GM23338 (cell line): Measurements from ENCODE around the gene ZNF468. TPM values are rescaled to one million over a fixed set of nuclear protein-coding genes. Genes with fewer than 3 reads are reported as not detected.
"Not testable (repeated sequence)": the region's sequence is repeated elsewhere in the genome, so short reads cannot be mapped to it uniquely, and the experiment has no call there.

Experiments
- ATAC-seq: fragments of 200-7000 bp; cut with Tn5 transposase; 3 replicates; pipeline ENCODE4 v1.9.1; 2020
- DNase-seq: peaks from one replicate; pipeline ENCODE4 v3.0.0-alpha.2; 2015; ENCODE audit warnings: low spot score
- H2AFZ ChIP-seq: fragments of 200-600 bp; sonication (generic); 2 replicates; pipeline ENCODE4 v1.8.0; 2016; ENCODE audit warnings: antibody characterized with exemption, mild to moderate bottlenecking, moderate library complexity
- H3F3A ChIP-seq: fragments of 200-600 bp; sonication (generic); replicated peaks from 2 replicates; pipeline ENCODE4 v1.8.0; 2017; ENCODE audit warnings: antibody characterized with exemption, mixed run types, low read depth
- H3K27ac ChIP-seq: fragments of 200-600 bp; sonication (generic); 2 replicates; pipeline ENCODE4 v1.6.1; 2016; ENCODE audit warnings: low read depth
- H3K27me3 ChIP-seq: fragments of 200-600 bp; sonication (generic); 2 replicates; pipeline ENCODE4 v1.8.0; 2016; ENCODE audit warnings: mild to moderate bottlenecking, mixed run types, moderate library complexity; ENCODE audit not compliant: insufficient read depth
- H3K36me3 ChIP-seq: fragments of 200-600 bp; sonication (generic); 2 replicates; pipeline ENCODE4 v1.8.0; 2016; ENCODE audit warnings: mild to moderate bottlenecking; ENCODE audit not compliant: insufficient read depth
- H3K4me1 ChIP-seq: fragments of 200-600 bp; sonication (generic); 2 replicates; pipeline ENCODE4 v1.8.0; 2016; ENCODE audit warnings: mild to moderate bottlenecking, moderate library complexity; ENCODE audit not compliant: insufficient read depth
- H3K4me2 ChIP-seq: fragments of 200-600 bp; sonication (generic); 2 replicates; pipeline ENCODE4 v1.7.1; 2017; ENCODE audit warnings: mixed run types
- H3K4me3 ChIP-seq: fragments of 200-600 bp; sonication (generic); 2 replicates; pipeline ENCODE4 v1.6.1; 2016; ENCODE audit warnings: mixed run types
- H3K79me2 ChIP-seq: fragments of 200-600 bp; sonication (generic); replicated peaks from 2 replicates; pipeline ENCODE4 v1.8.0; 2017; ENCODE audit warnings: mild to moderate bottlenecking; ENCODE audit not compliant: insufficient read depth
- H3K9me2 ChIP-seq: fragments of 200-600 bp; sonication (generic); 2 replicates; pipeline ENCODE4 v1.8.0; 2017; ENCODE audit not compliant: insufficient read depth
- H4K20me1 ChIP-seq: fragments of 200-600 bp; sonication (generic); replicated peaks from 2 replicates; pipeline ENCODE4 v1.8.0; 2017; ENCODE audit warnings: mild to moderate bottlenecking; ENCODE audit not compliant: insufficient read depth
- H3K27ac Mint-ChIP-seq: 2 replicates; pipeline ENCODE4 v1.8.0; 2020; ENCODE audit warnings: inconsistent platforms, mild to moderate bottlenecking, moderate library complexity, mixed read lengths
- H3K27me3 Mint-ChIP-seq: 3 replicates; pipeline ENCODE4 v1.8.0; 2022; ENCODE audit warnings: low read depth, mild to moderate bottlenecking, moderate library complexity, mixed read lengths, inconsistent platforms; ENCODE audit not compliant: insufficient read depth, poor library complexity
- H3K36me3 Mint-ChIP-seq: 3 replicates; pipeline ENCODE4 v1.8.0; 2021; ENCODE audit warnings: low read depth, mild to moderate bottlenecking, inconsistent platforms, moderate library complexity, mixed read lengths
- H3K4me1 Mint-ChIP-seq: 3 replicates; pipeline ENCODE4 v1.8.0; 2020; ENCODE audit warnings: mild to moderate bottlenecking, inconsistent platforms, mixed read lengths
- H3K4me3 Mint-ChIP-seq: 3 replicates; pipeline ENCODE4 v1.8.0; 2021; ENCODE audit warnings: moderate library complexity, mild to moderate bottlenecking, inconsistent platforms, mixed read lengths
- H3K9me3 Mint-ChIP-seq: 3 replicates; pipeline ENCODE4 v1.8.0; 2020; ENCODE audit warnings: moderate library complexity, mild to moderate bottlenecking, inconsistent platforms, mixed read lengths
- CREB1 ChIP-seq: fragments of 250-450 bp; sonication (Bioruptor Pico); IDR thresholded peaks from 2 replicates; pipeline ENCODE4 v1.5.0; 2020; ENCODE audit warnings: low read depth, mild to moderate bottlenecking, moderate library complexity
- CTCF ChIP-seq, 2 experiments: fragments of 200-600 bp in 1 of 2; sonication (generic) in 1 of 2; conservative IDR thresholded peaks; 2 replicates each; pipeline versions ENCODE4 v1.5.1 to v1.6.1; 2016 to 2017; ENCODE audit warnings: antibody characterized with exemption in 2 of 2, low read depth in 2 of 2, mild to moderate bottlenecking in 2 of 2, moderate library complexity in 1 of 2
- EZH2 ChIP-seq: fragments of 200-600 bp; sonication (generic); IDR thresholded peaks from one replicate; pipeline ENCODE4 v1.8.0; 2017; ENCODE audit warnings: antibody characterized with exemption, mild to moderate bottlenecking, low read depth; ENCODE audit not compliant: unreplicated experiment
- POLR2AphosphoS5 ChIP-seq: IDR thresholded peaks from 2 replicates; pipeline ENCODE4 v1.6.1; 2016; ENCODE audit warnings: antibody characterized with exemption, low read depth
- STAT1 ChIP-seq: IDR thresholded peaks from one replicate; pipeline ENCODE4 v1.6.1; 2016; ENCODE audit warnings: antibody characterized with exemption; ENCODE audit not compliant: unreplicated experiment
- ZNF114 ChIP-seq: fragments of 250-450 bp; sonication (Bioruptor Pico); IDR thresholded peaks from 2 replicates; pipeline ENCODE4 v1.5.0; 2020; ENCODE audit warnings: mild to moderate bottlenecking, moderate library complexity
- ZNF331 ChIP-seq: fragments of 250-450 bp; sonication (Bioruptor Pico); IDR thresholded peaks from 2 replicates; pipeline ENCODE4 v1.5.0; 2020; ENCODE audit warnings: low read depth, mild to moderate bottlenecking, moderate library complexity
- polyA plus RNA-seq: library from polyadenylated mRNA; unstranded; fragments of >200 nt; fragmentation: Nextera tagmentation; extraction: Ambion mirVana; gene quantifications from 2 replicates; pipeline ENCODE4 v1.2.1, GENCODE V29; 2016
- total RNA-seq: library from RNA; depleted of rRNA; stranded (reverse); fragments of >200 nt; shearing (Covaris generic); gene quantifications from 2 replicates; pipeline ENCODE4 v1.2.3, GENCODE V29; 2014
- TF ChIP-seq, protein P1 (sequence below): IDR thresholded peaks from one replicate; pipeline ENCODE4 v1.6.1; 2018; ENCODE audit warnings: antibody characterized with exemption; ENCODE audit not compliant: unreplicated experiment

ZNF468 gene
- total and polyA plus RNA-seq, 2 experiments from 2014 or later, result 11.8 to 34.9 TPM

GRCh38 chr19:52901842-52902241, 44.4 kb upstream of the ZNF468 start (continued):
- TF ChIP-seq, protein P1, sequence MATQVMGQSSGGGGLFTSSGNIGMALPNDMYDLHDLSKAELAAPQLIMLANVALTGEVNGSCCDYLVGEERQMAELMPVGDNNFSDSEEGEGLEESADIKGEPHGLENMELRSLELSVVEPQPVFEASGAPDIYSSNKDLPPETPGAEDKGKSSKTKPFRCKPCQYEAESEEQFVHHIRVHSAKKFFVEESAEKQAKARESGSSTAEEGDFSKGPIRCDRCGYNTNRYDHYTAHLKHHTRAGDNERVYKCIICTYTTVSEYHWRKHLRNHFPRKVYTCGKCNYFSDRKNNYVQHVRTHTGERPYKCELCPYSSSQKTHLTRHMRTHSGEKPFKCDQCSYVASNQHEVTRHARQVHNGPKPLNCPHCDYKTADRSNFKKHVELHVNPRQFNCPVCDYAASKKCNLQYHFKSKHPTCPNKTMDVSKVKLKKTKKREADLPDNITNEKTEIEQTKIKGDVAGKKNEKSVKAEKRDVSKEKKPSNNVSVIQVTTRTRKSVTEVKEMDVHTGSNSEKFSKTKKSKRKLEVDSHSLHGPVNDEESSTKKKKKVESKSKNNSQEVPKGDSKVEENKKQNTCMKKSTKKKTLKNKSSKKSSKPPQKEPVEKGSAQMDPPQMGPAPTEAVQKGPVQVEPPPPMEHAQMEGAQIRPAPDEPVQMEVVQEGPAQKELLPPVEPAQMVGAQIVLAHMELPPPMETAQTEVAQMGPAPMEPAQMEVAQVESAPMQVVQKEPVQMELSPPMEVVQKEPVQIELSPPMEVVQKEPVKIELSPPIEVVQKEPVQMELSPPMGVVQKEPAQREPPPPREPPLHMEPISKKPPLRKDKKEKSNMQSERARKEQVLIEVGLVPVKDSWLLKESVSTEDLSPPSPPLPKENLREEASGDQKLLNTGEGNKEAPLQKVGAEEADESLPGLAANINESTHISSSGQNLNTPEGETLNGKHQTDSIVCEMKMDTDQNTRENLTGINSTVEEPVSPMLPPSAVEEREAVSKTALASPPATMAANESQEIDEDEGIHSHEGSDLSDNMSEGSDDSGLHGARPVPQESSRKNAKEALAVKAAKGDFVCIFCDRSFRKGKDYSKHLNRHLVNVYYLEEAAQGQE, result no peak
- TF ChIP-seq CTCF (conservative IDR thresholded peaks at IDR 0.05; ENCODE audit: low read depth in 2 of 2) (no peak), ZNF114 (no peak), CREB1 (CRISPR knock-in tag) (no peak), POLR2AphosphoS5 (no peak), EZH2 (no peak)

GRCh38 chr19:52898596-52898995, 41.2 kb upstream of the ZNF468 start:
- ATAC-seq, H3F3A ChIP-seq, H3K27me3 Mint-ChIP-seq, H3K36me3 ChIP-seq, H3K27me3 ChIP-seq, DNase-seq, H3K27ac Mint-ChIP-seq, H3K9me2 ChIP-seq, H3K9me3 Mint-ChIP-seq: not testable (repeated sequence)
- H3K4me1 Mint-ChIP-seq, result peaks cover 24% of the 10 kb centered on the region
- Histone ChIP-seq H4K20me1 (peaks cover 13% of the 10 kb centered on the region; the same call in 1 of the 2 replicates), H3K4me3 (peak overlapping the region; percentile 97), H3K27ac (peak overlapping the region; percentile 76), H3K4me2 (peak overlapping the region; percentile 95), H2AFZ (peak overlapping the region; percentile 52; the same call in 1 of the 2 replicates), H3K79me2 (peaks cover 30% of the 10 kb centered on the region), H3K4me1 (peaks cover 31% of the 10 kb centered on the region)
- peak overlapping the region; percentile 93; the same call in 1 of the 3 replicates for H3K4me3 Mint-ChIP-seq
- peaks cover 22% of the 10 kb centered on the region for H3K36me3 Mint-ChIP-seq

DNA sequence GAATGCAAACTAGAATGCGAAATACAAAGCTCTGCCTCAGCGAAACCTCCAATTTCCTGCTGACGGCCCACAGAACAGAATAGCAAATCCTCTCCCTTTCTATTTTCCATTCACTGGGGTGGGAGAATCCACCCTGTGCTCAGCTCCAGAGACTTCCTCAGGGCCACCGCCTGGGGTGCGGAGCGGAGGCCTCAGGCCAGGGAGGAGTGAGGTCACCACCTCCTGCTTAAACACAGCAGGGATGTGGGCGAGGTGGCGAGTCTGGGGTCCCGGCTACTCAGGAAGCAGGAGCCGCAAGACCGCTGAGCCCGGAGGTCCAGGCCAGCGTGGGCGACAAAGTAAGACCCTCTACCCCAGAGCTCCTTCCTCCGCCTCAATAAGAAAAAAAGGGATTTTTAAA, 40.7 kb upstream of the ZNF468 start:
- peaks cover 10% of the 10 kb centered on the region for H3K27me3 Mint-ChIP-seq
- Histone ChIP-seq H3K79me2 (peaks cover 35% of the 10 kb centered on the region), H3K36me3 (peaks cover 9% of the 10 kb centered on the region), H3K4me2 (peak overlapping the region; percentile 95), H3F3A (no peaks in the 10 kb centered on the region; the same call in 1 of the 2 replicates), H4K20me1 (peaks cover 16% of the 10 kb centered on the region; the same call in 1 of the 2 replicates), H3K9me2 (no peaks in the 10 kb centered on the region), H2AFZ (peak overlapping the region; percentile 52), H3K27ac (peak overlapping the region; percentile 76), H3K4me1 (peaks cover 27% of the 10 kb centered on the region), H3K4me3 (peak overlapping the region; percentile 97), H3K27me3 (no peaks in the 10 kb centered on the region)
- peaks cover 2% of the 10 kb centered on the region; the same call in 2 of the 3 replicates for H3K9me3 Mint-ChIP-seq
- peak overlapping the region; percentile 93 for H3K4me3 Mint-ChIP-seq
- peaks cover 25% of the 10 kb centered on the region for H3K36me3 Mint-ChIP-seq
- peaks cover 19% of the 10 kb centered on the region for H3K4me1 Mint-ChIP-seq
- DNase-seq (peak; percentile 65), ATAC-seq (peak; percentile 60)
- 0 out of 2 replicates have a peak overlapping the region, but pooled peaks have one; percentile 40 for H3K27ac Mint-ChIP-seq
- TF ChIP-seq STAT1 (no peak), CREB1 (CRISPR knock-in tag) (no peak), ZNF331 (no peak), ZNF114 (no peak)
- TF ChIP-seq, protein P1, result no peak
